HCT116 (cell line): ENCODE data around the gene NCBP1. TPM values are rescaled to one million over a fixed set of nuclear protein-coding genes. Genes with fewer than 3 reads are reported as not detected.

Experiments used
- ATAC-seq: fragments of 200-7000 bp; cut with Tn5 transposase; 2 replicates; pipeline ENCODE4 v1.9.1; 2020; ENCODE audit warnings: mild to moderate bottlenecking, moderate library complexity
- BruUV-seq: library from RNA; stranded (reverse); fragments of 400-500 nt; replicated peaks from 2 replicates; lab custom pipeline; 2021; lab: Mats Ljungman, UMichigan
- CTCF ChIA-PET: fragments of 300-600 bp; sonication (Branson Sonifier 250); formaldehyde crosslinking; loops from one replicate; lab custom pipeline; 2021; ENCODE audit warnings: antibody characterized with exemption; lab: Charles Lee
- POLR2A ChIA-PET: fragments of 300-600, 350-600 bp; sonication (Branson Sonifier 250); formaldehyde crosslinking; loops from one replicate; lab custom pipeline; 2021; ENCODE audit warnings: antibody characterized with exemption; lab: Charles Lee
- RAD21 ChIA-PET, 2 experiments: fragments of 300-600 bp; sonication (Branson Sonifier 250); formaldehyde crosslinking; loops; one replicate each; lab custom pipeline; 2023; ENCODE audit warnings: low total read pairs in 2 of 2; ENCODE audit not compliant: uncharacterized antibody in 2 of 2, unreplicated experiment in 2 of 2, low non-redundant PET in 1 of 2; lab: Charles Lee
- DNase-seq: peaks from one replicate; pipeline ENCODE4 v3.0.0-alpha.2; 2010; ENCODE audit warnings: low read depth, low spot score
- H2AFZ ChIP-seq: fragments of 200-600 bp; shearing (Covaris generic), sonication (generic); 2 replicates; pipeline ENCODE4 v1.6.1; 2017; ENCODE audit warnings: low read depth, mixed run types, mixed read lengths, antibody characterized with exemption, low read length; ENCODE audit not compliant: poor library complexity, severe bottlenecking
- H3K27ac ChIP-seq: 2 replicates; pipeline ENCODE4 v1.5.1; 2012; ENCODE audit warnings: low read depth, low read length
- H3K27me3 ChIP-seq: fragments of 200-600 bp; sonication (generic); 2 replicates; pipeline ENCODE4 v1.6.1; 2016; ENCODE audit warnings: mixed run types, low read length, mixed read lengths; ENCODE audit not compliant: insufficient read depth
- H3K36me3 ChIP-seq, 2 experiments: fragments of 200-500 bp in 1 of 2; fragments of 200-600 bp in 1 of 2; sonication (Bioruptor generic) in 1 of 2; sonication (generic) in 1 of 2; 2 replicates each; pipeline versions ENCODE4 v1.5.1 to v1.6.1; 2014 to 2016; ENCODE audit warnings: low read length in 2 of 2, inconsistent platforms in 1 of 2, mixed read lengths in 1 of 2, mixed run types in 1 of 2; ENCODE audit not compliant: insufficient read depth in 2 of 2, control insufficient read depth in 1 of 2
- H3K4me1 ChIP-seq, 2 experiments: fragments of 200-600 bp in 1 of 2; sonication (generic) in 1 of 2; 2 replicates each; pipeline versions ENCODE4 v1.5.1 to v1.6.1; 2012 to 2017; ENCODE audit warnings: low read length in 2 of 2, inconsistent platforms in 1 of 2, mild to moderate bottlenecking in 1 of 2, mixed read lengths in 1 of 2, mixed run types in 1 of 2, moderate library complexity in 1 of 2; ENCODE audit not compliant: insufficient read depth in 2 of 2, control insufficient read depth in 1 of 2
- H3K4me2 ChIP-seq: fragments of 200-600 bp; sonication (generic); 2 replicates; pipeline ENCODE4 v1.6.1; 2017; ENCODE audit warnings: mixed run types, low read length, mixed read lengths
- H3K4me3 ChIP-seq, 2 experiments: fragments of 200-600 bp in 1 of 2; sonication (generic) in 1 of 2; replicated peaks in 1 of 2; 2 replicates each; pipeline ENCODE4 v1.5.1; 2011 to 2016; ENCODE audit warnings: low read length in 2 of 2, control low read depth in 1 of 2, low read depth in 1 of 2, mild to moderate bottlenecking in 1 of 2, mixed read lengths in 1 of 2, mixed run types in 1 of 2
- H3K79me2 ChIP-seq: fragments of 200-600 bp; sonication (generic); 2 replicates; pipeline ENCODE4 v1.6.1; 2017; ENCODE audit warnings: mild to moderate bottlenecking, mixed run types, low read length, moderate library complexity, mixed read lengths; ENCODE audit not compliant: insufficient read depth
- H3K9ac ChIP-seq: fragments of 200-600 bp; sonication (generic); 2 replicates; pipeline ENCODE4 v1.6.1; 2016; ENCODE audit warnings: low read length, mixed read lengths
- H3K9me2 ChIP-seq: fragments of 200-600 bp; sonication (generic), shearing (Covaris generic); 2 replicates; pipeline ENCODE4 v1.6.1; 2017; ENCODE audit warnings: mixed run types, mild to moderate bottlenecking, moderate library complexity; ENCODE audit not compliant: insufficient read depth
- H3K9me3 ChIP-seq, 2 experiments: fragments of 200-500 bp in 1 of 2; fragments of 200-600 bp in 1 of 2; sonication (Bioruptor generic) in 1 of 2; sonication (generic) in 1 of 2; 2 replicates each; pipeline ENCODE4 v1.6.1; 2014 to 2017; ENCODE audit warnings: low read length in 2 of 2, mixed read lengths in 2 of 2, inconsistent platforms in 1 of 2, low read depth in 1 of 2, mild to moderate bottlenecking in 1 of 2, mixed run types in 1 of 2, moderate library complexity in 1 of 2; ENCODE audit not compliant: control insufficient read depth in 1 of 2, insufficient read depth in 1 of 2
- H4K20me1 ChIP-seq: fragments of 200-600 bp; sonication (generic), shearing (Covaris generic); 2 replicates; pipeline ENCODE4 v1.6.1; 2017; ENCODE audit warnings: mixed run types, mild to moderate bottlenecking, moderate library complexity; ENCODE audit not compliant: insufficient read depth
- EGR1 ChIP-seq: IDR thresholded peaks from 2 replicates; pipeline ENCODE4 v1.6.1; 2012; ENCODE audit warnings: low read depth
- EZH2 ChIP-seq: fragments of 200-600 bp; sonication (generic); IDR thresholded peaks from 2 replicates; pipeline ENCODE4 v1.6.1; 2017; ENCODE audit warnings: antibody characterized with exemption, mixed run types
- FOSL1 ChIP-seq: IDR thresholded peaks from 2 replicates; pipeline ENCODE4 v1.6.1; 2012; ENCODE audit warnings: low read depth
- MAX ChIP-seq: IDR thresholded peaks from 2 replicates; pipeline ENCODE4 v1.6.1; 2012
- POLR2A ChIP-seq: IDR thresholded peaks from 2 replicates; pipeline ENCODE4 v1.7.0; 2011; ENCODE audit warnings: borderline replicate concordance; ENCODE audit not compliant: insufficient read depth, insufficient read length; ENCODE audit errors: extremely low read depth
- POLR2AphosphoS5 ChIP-seq: IDR thresholded peaks from 2 replicates; pipeline ENCODE4 v1.6.1; 2011; ENCODE audit warnings: mild to moderate bottlenecking, low read depth, low read length, moderate library complexity
- RAD21 ChIP-seq: IDR thresholded peaks from 2 replicates; pipeline ENCODE4 v1.6.1; 2012; ENCODE audit warnings: low read depth, mild to moderate bottlenecking
- SIN3A ChIP-seq: IDR thresholded peaks from 2 replicates; pipeline ENCODE4 v1.6.1; 2012; ENCODE audit warnings: low read depth
- SP1 ChIP-seq: IDR thresholded peaks from 2 replicates; pipeline ENCODE4 v1.6.1; 2012; ENCODE audit warnings: low read depth
- TCF7L2 ChIP-seq: IDR thresholded peaks from 2 replicates; pipeline ENCODE4 v1.7.0; 2011; ENCODE audit warnings: borderline replicate concordance, inconsistent platforms; ENCODE audit not compliant: insufficient read depth, insufficient read length; ENCODE audit errors: extremely low read depth
- YY1 ChIP-seq: IDR thresholded peaks from 2 replicates; pipeline ENCODE4 v1.6.1; 2011; ENCODE audit warnings: low read length, low read depth, moderate library complexity, mild to moderate bottlenecking; ENCODE audit not compliant: insufficient replicate concordance; ENCODE audit errors: extremely low read depth
- ZNF274 ChIP-seq: fragments of 200-500 bp; sonication (Bioruptor generic); IDR thresholded peaks from 2 replicates; pipeline ENCODE4 v1.6.1; 2014; ENCODE audit warnings: mild to moderate bottlenecking, low read depth, low read length, inconsistent platforms
- intact Hi-C: fragments of 100-400 bp; cut with micrococcal nuclease; formaldehyde crosslinking; loops from 2 replicates; pipeline ENCODE4 v1.10.0; 2022
- total RNA-seq: library from RNA; stranded (reverse); gene quantifications from one replicate; pipeline ENCODE4 v1.2.1, GENCODE V29; 2021; ENCODE audit not compliant: unreplicated experiment

NCBP1 gene
- total RNA-seq, 1 experiment from 2014 or later: 32.9 TPM

- CTCF ChIA-PET: no interaction called here
- peak overlapping the region; percentile 95 to 97 for H3K4me3 ChIP-seq
- BruUV-seq: no TSS peak
- intact Hi-C loops: no loop called here
- POLR2A ChIA-PET: no interaction called here
- no peaks in the 10 kb centered on the region for H3K9me3 ChIP-seq
- TF ChIP-seq POLR2AphosphoS5 (no peak), TCF7L2 (no peak), MAX (no peak), RAD21 (no peak), EZH2 (no peak), POLR2A (no peak), SP1 (no peak), FOSL1 (no peak), YY1 (no peak), ZNF274 (no peak), EGR1 (no peak)
- H3K79me2 ChIP-seq: peaks cover 88% of the 10 kb centered on the region
- no peak overlapping the region for H2AFZ ChIP-seq
- RAD21 ChIA-PET: no interaction called here
- ATAC-seq (no peak), DNase-seq (no peak)
- H3K27ac ChIP-seq: peak overlapping the region; percentile 95; the same call in 1 of the 2 replicates
- no peaks in the 10 kb centered on the region for H3K9me2 ChIP-seq
- peak overlapping the region; percentile 81 for H3K4me2 ChIP-seq
- H3K9ac ChIP-seq: peak overlapping the region; percentile 91
- H3K36me3 ChIP-seq: no peaks in the 10 kb centered on the region
- H3K4me1 ChIP-seq: peaks cover 9 to 15% of the 10 kb centered on the region in 2 experiments; a peak in 2 of 4 replicates
- no peaks in the 10 kb centered on the region for H3K27me3 ChIP-seq
- peaks cover 17% of the 10 kb centered on the region; the same call in 1 of the 2 replicates for H4K20me1 ChIP-seq
Measured at GRCh38 chr9:97635026-97635425, 1.4 kb downstream of the NCBP1 start.

GRCh38 chr9:97636903-97637302 is 3.3 kb downstream of the NCBP1 start:
- Histone ChIP-seq H3K27me3 (no peaks in the 10 kb centered on the region), H3K9ac (no peak overlapping the region), H2AFZ (no peak overlapping the region), H3K9me2 (no peaks in the 10 kb centered on the region), H3K9me3 (no peaks in the 10 kb centered on the region), H4K20me1 (peaks cover 17% of the 10 kb centered on the region; the same call in 1 of the 2 replicates), H3K4me3 (no peak overlapping the region), H3K4me2 (no peak overlapping the region), H3K4me1 (peaks cover 6 to 9% of the 10 kb centered on the region in 2 experiments; a peak in 2 of 4 replicates), H3K36me3 (peaks cover 2 to 5% of the 10 kb centered on the region in 2 experiments; a peak in 2 of 4 replicates), H3K79me2 (peaks cover 88% of the 10 kb centered on the region), H3K27ac (no peak overlapping the region)
- ChIA-PET POLR2A (no interaction called here), RAD21 (no interaction called here), CTCF (interaction anchor here (1.0 kb wide), 1 partner anchor 21 kb away, joined by 3 read pairs; no protein-coding TSS in a partner anchor)
- intact Hi-C loops: no loop called here
- TF ChIP-seq SP1 (no peak), EZH2 (no peak), SIN3A (no peak)
- BruUV-seq: no TSS peak
- ATAC-seq (no peak), DNase-seq (no peak)
